ENCODE data around the gene LDB3. TPM values are rescaled to one million over a fixed set of nuclear protein-coding genes. Genes with fewer than 3 reads are reported as not detected.
A peak's percentile ranks its signal among the peaks of the same experiment; 100 is the strongest.

The LDB3 gene
- total RNA-seq, 2 experiments from 2014 or later = 0.05 to 0.08 TPM

- DNase-seq (peak in 11 of 14 experiments; percentile 11 to 59 (median 27)), ATAC-seq (ENCODE audit: poor library complexity) (no peak)
- no peak overlapping the region for H3K27ac ChIP-seq (ENCODE audit: low read depth in 1 of 2, low read length in 2 of 2)
- TF ChIP-seq CTCF (IDR thresholded peaks at IDR 0.05) = peak; percentile 66
- no peaks in the 10 kb centered on the region for H3K36me3 ChIP-seq (ENCODE audit: insufficient read depth, low read length)
- H3K27ac Mint-ChIP-seq = no peak overlapping the region
- H3K4me3 Mint-ChIP-seq = no peak overlapping the region
- H3K27me3 Mint-ChIP-seq = no peaks in the 10 kb centered on the region
- H3K9me3 ChIP-seq (ENCODE audit: control insufficient read depth in 1 of 2, insufficient read depth in 1 of 2, low read length in 2 of 2) = no peaks in the 10 kb centered on the region
- H3K4me1 ChIP-seq (ENCODE audit: insufficient read depth, low read length) = no peaks in the 10 kb centered on the region
- intact Hi-C loops (cut with DNase I, micrococcal nuclease) = loop anchor here in 1 of 2 experiments (1.0 kb wide), 1 partner anchor 205 kb away; no protein-coding TSS in a partner anchor
- H3K27me3 ChIP-seq (ENCODE audit: control insufficient read depth in 1 of 2, insufficient read depth in 2 of 2, low read length in 2 of 2) = no peaks in the 10 kb centered on the region
- no peaks in the 10 kb centered on the region for H3K36me3 Mint-ChIP-seq (ENCODE audit: low read depth)
- CTCF ChIA-PET = no interaction called here
- no peaks in the 10 kb centered on the region for H3K9me3 Mint-ChIP-seq
- no peaks in the 10 kb centered on the region for H3K4me1 Mint-ChIP-seq (ENCODE audit: low read depth)
- POLR2A ChIA-PET = no interaction called here
- no peak overlapping the region for H3K4me3 ChIP-seq (ENCODE audit: low read length)
These were observed 25.5 kb downstream of the LDB3 start for GRCh38 chr10:86693721-86694369.

GRCh38 chr10:86698207-86698940, 30.1 kb downstream of the LDB3 start:
- ATAC-seq (ENCODE audit: poor library complexity) (no peak), DNase-seq (no peak)
- H3K27me3 ChIP-seq (ENCODE audit: control insufficient read depth in 1 of 2, insufficient read depth in 2 of 2, low read length in 2 of 2) = no peaks in the 10 kb centered on the region
- intact Hi-C loops (cut with DNase I, micrococcal nuclease) = no loop called here
- TF ChIP-seq CTCF (IDR thresholded peaks at IDR 0.05) = no peak
- no peaks in the 10 kb centered on the region for H3K36me3 ChIP-seq (ENCODE audit: insufficient read depth, low read length)
- no peaks in the 10 kb centered on the region for H3K27me3 Mint-ChIP-seq
- H3K36me3 Mint-ChIP-seq (ENCODE audit: low read depth) = no peaks in the 10 kb centered on the region
- no peak overlapping the region for H3K27ac Mint-ChIP-seq
- H3K27ac ChIP-seq (ENCODE audit: low read depth in 1 of 2, low read length in 2 of 2) = no peak overlapping the region
- H3K4me3 Mint-ChIP-seq = no peak overlapping the region
- H3K9me3 ChIP-seq (ENCODE audit: control insufficient read depth in 1 of 2, insufficient read depth in 1 of 2, low read length in 2 of 2) = no peaks in the 10 kb centered on the region
- H3K9me3 Mint-ChIP-seq = no peaks in the 10 kb centered on the region
- ChIA-PET POLR2A (interaction anchor here (1.2 kb wide), 1 partner anchor 14 kb away, joined by 5 read pairs; no protein-coding TSS in a partner anchor), CTCF (no interaction called here)
- H3K4me1 Mint-ChIP-seq (ENCODE audit: low read depth) = no peaks in the 10 kb centered on the region
- no peaks in the 10 kb centered on the region for H3K4me1 ChIP-seq (ENCODE audit: insufficient read depth, low read length)
- no peak overlapping the region for H3K4me3 ChIP-seq (ENCODE audit: low read length)

GRCh38 chr10:86699125-86699524, 30.8 kb downstream of the LDB3 start:
- no peaks in the 10 kb centered on the region for H3K4me1 Mint-ChIP-seq (ENCODE audit: low read depth)
- TF ChIP-seq CTCF (IDR thresholded peaks at IDR 0.05) = no peak
- DNase-seq (no peak), ATAC-seq (ENCODE audit: poor library complexity) (no peak)
- no peak overlapping the region for H3K4me3 ChIP-seq (ENCODE audit: low read length)
- H3K4me3 Mint-ChIP-seq = no peak overlapping the region
- H3K36me3 ChIP-seq (ENCODE audit: insufficient read depth, low read length) = no peaks in the 10 kb centered on the region
- intact Hi-C loops (cut with DNase I, micrococcal nuclease) = no loop called here
- no peaks in the 10 kb centered on the region for H3K27me3 Mint-ChIP-seq
- ChIA-PET POLR2A (interaction anchor here (1.2 kb wide), 1 partner anchor 13 kb away, joined by 5 read pairs; no protein-coding TSS in a partner anchor), CTCF (no interaction called here)
- H3K27ac Mint-ChIP-seq = no peak overlapping the region
- H3K27me3 ChIP-seq (ENCODE audit: control insufficient read depth in 1 of 2, insufficient read depth in 2 of 2, low read length in 2 of 2) = no peaks in the 10 kb centered on the region
- H3K9me3 Mint-ChIP-seq = no peaks in the 10 kb centered on the region
- H3K36me3 Mint-ChIP-seq (ENCODE audit: low read depth) = no peaks in the 10 kb centered on the region
- no peak overlapping the region for H3K27ac ChIP-seq (ENCODE audit: low read depth in 1 of 2, low read length in 2 of 2)
- no peaks in the 10 kb centered on the region for H3K9me3 ChIP-seq (ENCODE audit: control insufficient read depth in 1 of 2, insufficient read depth in 1 of 2, low read length in 2 of 2)
- H3K4me1 ChIP-seq (ENCODE audit: insufficient read depth, low read length) = no peaks in the 10 kb centered on the region

Measured in CD4-positive, alpha-beta T cell (primary cell).